K562 (cell line): ENCODE data around the gene RBM17. TPM values are rescaled to one million over a fixed set of nuclear protein-coding genes. Genes with fewer than 3 reads are reported as not detected.
A peak's percentile ranks its signal among the peaks of the same experiment; 100 is the strongest.

Source experiments
- ADNP ChIP-seq: fragments of 200-800 bp; sonication (Bioruptor generic); IDR thresholded peaks from 2 replicates; pipeline ENCODE4 v1.6.1; 2016; ENCODE audit warnings: missing genetic modification characterization, missing compliant biosample characterization
- ARHGAP35 ChIP-seq: fragments of 450-650 bp; IDR thresholded peaks from 2 replicates; pipeline ENCODE4 v1.6.1; 2018; ENCODE audit not compliant: partially characterized antibody
- BMI1 ChIP-seq: fragments of 150-350 bp; IDR thresholded peaks from 2 replicates; pipeline ENCODE4 v1.6.1; 2014; ENCODE audit warnings: low read length
- FOSL1 ChIP-seq: fragments of 200-800 bp; sonication (Bioruptor generic); conservative IDR thresholded peaks from 2 replicates; pipeline ENCODE4 v1.6.1; 2016; ENCODE audit warnings: missing genetic modification characterization, missing compliant biosample characterization
- FOXA1 ChIP-seq: fragments of 450-650 bp; IDR thresholded peaks from 2 replicates; pipeline ENCODE4 v1.6.1; 2016; ENCODE audit warnings: mild to moderate bottlenecking, borderline replicate concordance
- MXD1 ChIP-seq: fragments of 250-450 bp; sonication (Bioruptor Pico); IDR thresholded peaks from 2 replicates; pipeline ENCODE4 v1.8.0; 2021; ENCODE audit warnings: borderline replicate concordance, mild to moderate bottlenecking, moderate library complexity; ENCODE audit not compliant: poor library complexity, severe bottlenecking
- PHF21A ChIP-seq: fragments of 450-650 bp; IDR thresholded peaks from 2 replicates; pipeline ENCODE4 v1.6.1; 2017; ENCODE audit warnings: low read depth, borderline replicate concordance
- REST ChIP-seq, 2 experiments: fragments of 450-650 bp; formaldehyde crosslinking in 1 of 2; IDR thresholded peaks; 2 replicates each; pipeline versions ENCODE4 v1.4.0 to v1.6.1; 2014 to 2020; ENCODE audit warnings: mild to moderate bottlenecking in 2 of 2, borderline replicate concordance in 1 of 2, low read depth in 1 of 2
- SP1 ChIP-seq: sonication (generic); formaldehyde crosslinking; IDR thresholded peaks from 2 replicates; pipeline ENCODE4 v1.8.1; 2022; ENCODE audit warnings: mild to moderate bottlenecking, missing genetic modification reagents
- ZNF609 ChIP-seq: sonication (generic); formaldehyde crosslinking; IDR thresholded peaks from 2 replicates; pipeline ENCODE4 v1.8.1; 2023; ENCODE audit warnings: missing genetic modification reagents, mild to moderate bottlenecking, borderline replicate concordance
- polyA plus RNA-seq, 8 experiments: library from polyadenylated mRNA; depleted of rRNA in 4 of 8; stranded (reverse) in 5 of 8; unstranded in 3 of 8; fragments of >200 nt; fragmentation: Nextera tagmentation in 2 of 8; fragmentation: Illumina TruSeq in 1 of 8; extraction: Ambion mirVana in 2 of 8; extraction: Trizol in 1 of 8; gene quantifications; 2 replicates each; pipeline versions ENCODE4 v1.2.1 to v1.2.3, GENCODE V29; 2011 to 2014; ENCODE audit warnings: inconsistent platforms in 1 of 8, missing spikeins in 1 of 8
- total RNA-seq, 7 experiments: library from RNA; depleted of rRNA in 6 of 7; stranded (reverse); fragments of >200 nt in 6 of 7; fragmentation: Illumina TruSeq in 2 of 7; extraction: Trizol in 2 of 7; gene quantifications; 2 replicates each; pipeline versions ENCODE4 v1.2.1 to v1.2.3, GENCODE V29; 2011 to 2021; ENCODE audit warnings: low replicate concordance in 1 of 7

RBM17 gene
- total and polyA plus RNA-seq, 9 of the 15 experiments (the other 6 are each of a cell fraction or from before 2014, with no cell fraction given) = 23.6 to 217 (median 124) TPM

- TF ChIP-seq ZNF609 (CRISPR knock-in tag) = no peak
- TF ChIP-seq BMI1 = no peak
- no peak for TF ChIP-seq ARHGAP35
- no peak; the same call in 1 of the 2 replicates for TF ChIP-seq PHF21A
- no peak for TF ChIP-seq MXD1 (CRISPR knock-in tag)
- no peak for TF ChIP-seq ADNP
- TF ChIP-seq FOSL1 (tag) = no peak
- TF ChIP-seq REST (IDR thresholded peaks at IDR 0.05; ENCODE audit: borderline replicate concordance) = peak; percentile 83
- TF ChIP-seq REST (CRISPR knock-in tag; IDR thresholded peaks at IDR 0.05; ENCODE audit: low read depth) = peak; percentile 64; the same call in 1 of the 2 replicates
- 0 out of 2 replicates have a peak, but pooled peaks have one; percentile 31 for TF ChIP-seq SP1 (CRISPR knock-in tag)
- no peak for TF ChIP-seq FOXA1
Observed at GRCh38 chr10:6088721-6089333, at the start of gene RBM17 (continued).
